IMR-90 (cell line): ENCODE results near the gene C16orf96. TPM values are rescaled to one million over a fixed set of nuclear protein-coding genes. Genes with fewer than 3 reads are reported as not detected.

ENCODE experiments used
- ATAC-seq: fragments of 200-7000 bp; cut with Tn5 transposase; 2 replicates; pipeline ENCODE4 v1.9.1; 2020; ENCODE audit warnings: low read depth, mild to moderate bottlenecking, moderate library complexity
- BruUV-seq: library from RNA; stranded (reverse); fragments of 400-500 nt; replicated peaks from 2 replicates; lab custom pipeline; 2021; lab: Mats Ljungman, UMichigan
- CTCF ChIA-PET: fragments of 300-600 bp; formaldehyde crosslinking; extraction: SDS; loops from one replicate; lab custom pipeline; 2021; ENCODE audit warnings: antibody characterized with exemption; lab: Yijun Ruan, JAX
- POLR2A ChIA-PET: fragments of 300-600 bp; sonication (Branson Sonifier 250); formaldehyde crosslinking; loops from one replicate; lab custom pipeline; 2022; ENCODE audit warnings: antibody characterized with exemption; ENCODE audit not compliant: unreplicated experiment; lab: Charles Lee
- DNase-seq: peaks from one replicate; pipeline ENCODE4 v3.0.0; 2013
- H2AFZ ChIP-seq: replicated peaks from 2 replicates; pipeline ENCODE3; 2013; ENCODE audit warnings: low read length, mild to moderate bottlenecking; ENCODE audit not compliant: poor library complexity
- H2AK5ac ChIP-seq: 2 replicates; pipeline ENCODE4 v1.6.1; 2013; ENCODE audit warnings: low read depth, low read length, inconsistent platforms
- H2AK9ac ChIP-seq: replicated peaks from 2 replicates; pipeline ENCODE3; 2013; ENCODE audit warnings: mild to moderate bottlenecking, low read depth, low read length, moderate library complexity; ENCODE audit not compliant: poor library complexity
- H2BK120ac ChIP-seq: 2 replicates; pipeline ENCODE4 v1.6.1; 2013; ENCODE audit warnings: low read depth, low read length, inconsistent platforms
- H2BK15ac ChIP-seq: 3 replicates; pipeline ENCODE4 v1.6.1; 2013; ENCODE audit warnings: low read depth, low read length, inconsistent platforms
- H2BK20ac ChIP-seq: 2 replicates; pipeline ENCODE4 v1.6.1; 2013; ENCODE audit warnings: low read depth, mild to moderate bottlenecking, inconsistent platforms, low read length, moderate library complexity
- H2BK5ac ChIP-seq: 2 replicates; pipeline ENCODE4 v1.6.1; 2013; ENCODE audit warnings: mild to moderate bottlenecking, low read depth, low read length, inconsistent platforms; ENCODE audit not compliant: poor library complexity, severe bottlenecking
- H3K14ac ChIP-seq: replicated peaks from 2 replicates; pipeline ENCODE4 v1.6.1; 2013; ENCODE audit warnings: low read depth, low read length, inconsistent platforms
- H3K18ac ChIP-seq: 2 replicates; pipeline ENCODE4 v1.6.1; 2013; ENCODE audit warnings: low read depth, low read length, control low read depth
- H3K23ac ChIP-seq: 2 replicates; pipeline ENCODE4 v1.6.1; 2013; ENCODE audit warnings: low read depth, low read length, inconsistent platforms
- H3K27ac ChIP-seq: 2 replicates; pipeline ENCODE4 v1.5.1; 2013; ENCODE audit warnings: mild to moderate bottlenecking, control low read depth, low read length; ENCODE audit not compliant: insufficient read depth
- H3K27me3 ChIP-seq: 2 replicates; pipeline ENCODE4 v1.6.1; 2013; ENCODE audit warnings: low read length; ENCODE audit not compliant: control insufficient read depth, insufficient read depth
- H3K36me3 ChIP-seq: 2 replicates; pipeline ENCODE4 v1.6.1; 2013; ENCODE audit warnings: low read length, mixed read lengths; ENCODE audit not compliant: control insufficient read depth, insufficient read depth
- H3K4ac ChIP-seq: 2 replicates; pipeline ENCODE4 v1.6.1; 2013; ENCODE audit warnings: low read depth, low read length, inconsistent platforms
- H3K4me1 ChIP-seq: 2 replicates; pipeline ENCODE4 v1.6.1; 2013; ENCODE audit warnings: low read length, mixed read lengths; ENCODE audit not compliant: control insufficient read depth, insufficient read depth
- H3K4me2 ChIP-seq: 2 replicates; pipeline ENCODE4 v1.6.1; 2013; ENCODE audit warnings: low read depth, mild to moderate bottlenecking, control low read depth, low read length, moderate library complexity
- H3K4me3 ChIP-seq: 2 replicates; pipeline ENCODE4 v1.5.1; 2013; ENCODE audit warnings: low read depth, mild to moderate bottlenecking, control low read depth, low read length, moderate library complexity; ENCODE audit not compliant: insufficient read depth
- H3K56ac ChIP-seq: 2 replicates; pipeline ENCODE4 v1.6.1; 2013; ENCODE audit warnings: low read length, inconsistent platforms; ENCODE audit not compliant: insufficient read depth; ENCODE audit errors: extremely low read depth
- H3K79me1 ChIP-seq, 2 experiments: 2 replicates each; pipeline ENCODE4 v1.6.1; 2013; ENCODE audit warnings: low read length in 2 of 2, inconsistent platforms in 1 of 2, low read depth in 1 of 2
- H3K9ac ChIP-seq: 2 replicates; pipeline ENCODE4 v1.6.1; 2013; ENCODE audit warnings: low read depth, low read length, control low read depth
- H3K9me1 ChIP-seq: 2 replicates; pipeline ENCODE4 v1.6.1; 2013; ENCODE audit warnings: low read length, inconsistent platforms; ENCODE audit not compliant: insufficient read depth
- H3K9me3 ChIP-seq: 2 replicates; pipeline ENCODE4 v1.6.1; 2013; ENCODE audit warnings: low read length; ENCODE audit not compliant: control insufficient read depth, insufficient read depth
- H4K20me1 ChIP-seq: 2 replicates; pipeline ENCODE4 v1.6.1; 2013; ENCODE audit warnings: low read length, inconsistent platforms; ENCODE audit not compliant: insufficient read depth
- H4K5ac ChIP-seq: 2 replicates; pipeline ENCODE4 v1.6.1; 2013; ENCODE audit warnings: mild to moderate bottlenecking, low read depth, low read length, control low read depth
- H4K8ac ChIP-seq, 2 experiments: 2 replicates each; pipeline ENCODE4 v1.6.1; 2013; ENCODE audit warnings: low read depth in 2 of 2, low read length in 2 of 2, control low read depth in 1 of 2, inconsistent platforms in 1 of 2
- H4K91ac ChIP-seq: 2 replicates; pipeline ENCODE4 v1.6.1; 2013; ENCODE audit warnings: low read depth, low read length, inconsistent platforms; ENCODE audit not compliant: insufficient read depth
- CEBPB ChIP-seq: IDR thresholded peaks from 2 replicates; pipeline ENCODE4 v1.6.1; 2012; ENCODE audit warnings: low read depth, low read length, improper control_type of control experiment
- CTCF ChIP-seq: conservative IDR thresholded peaks from 2 replicates; pipeline ENCODE4 v1.5.1; 2012; ENCODE audit warnings: mild to moderate bottlenecking, low read depth, low read length, improper control_type of control experiment
- FOS ChIP-seq: fragments of 150-350 bp; IDR thresholded peaks from 2 replicates; pipeline ENCODE4 v1.6.1; 2016; ENCODE audit warnings: low read depth, low read length
- MAZ ChIP-seq: IDR thresholded peaks from 2 replicates; pipeline ENCODE4 v1.6.1; 2012; ENCODE audit warnings: low read depth, mild to moderate bottlenecking, low read length, improper control_type of control experiment, moderate library complexity, borderline replicate concordance
- MXI1 ChIP-seq: IDR thresholded peaks from 2 replicates; pipeline ENCODE4 v1.6.1; 2012; ENCODE audit warnings: low read depth, mild to moderate bottlenecking, low read length, moderate library complexity, borderline replicate concordance
- NFE2L2 ChIP-seq: fragments of 150-350 bp; IDR thresholded peaks from 2 replicates; pipeline ENCODE4 v1.6.1; 2016; ENCODE audit warnings: low read depth, mild to moderate bottlenecking, low read length
- POLR2A ChIP-seq: IDR thresholded peaks from 2 replicates; pipeline ENCODE4 v1.6.1; 2012; ENCODE audit warnings: mild to moderate bottlenecking, low read depth, low read length
- RAD21 ChIP-seq: IDR thresholded peaks from 2 replicates; pipeline ENCODE4 v1.6.1; 2012; ENCODE audit warnings: low read length, improper control_type of control experiment
- RFX5 ChIP-seq: IDR thresholded peaks from 2 replicates; pipeline ENCODE4 v1.8.0; 2012; ENCODE audit warnings: low read depth, mild to moderate bottlenecking, low read length, moderate library complexity
- SMC3 ChIP-seq: fragments of 150-350 bp; IDR thresholded peaks from 2 replicates; pipeline ENCODE4 v1.6.1; 2016; ENCODE audit warnings: low read depth, mild to moderate bottlenecking, antibody characterized with exemption, low read length, moderate library complexity
- USF2 ChIP-seq: fragments of 150-350 bp; IDR thresholded peaks from 2 replicates; pipeline ENCODE4 v1.6.1; 2017; ENCODE audit warnings: mild to moderate bottlenecking, antibody characterized with exemption, low read length, low read depth
- WGBS, 2 experiments: methylation state at CpG; one replicate each; pipeline versions ENCODE4 v1.1.5 to v1.1.7; 2013; ENCODE audit warnings: missing lambda C conversion rate in 2 of 2; ENCODE audit not compliant: insufficient read length in 1 of 2; ENCODE audit errors: extremely low coverage in 2 of 2; 5-methylcytosine and 5-hydroxymethylcytosine counted together
- dilution Hi-C: fragments of 300-500 bp; cut with HindIII; formaldehyde crosslinking; loops from one replicate; pipeline ENCODE4 v1.14.3; 2018; ENCODE audit warnings: low sequenced_read_pairs; ENCODE audit not compliant: unreplicated experiment
- in situ Hi-C: fragments of 300-500 bp; cut with MboI; formaldehyde crosslinking; loops from 3 replicates; pipeline ENCODE4 v1.14.3; 2019; ENCODE audit warnings: low sequenced_read_pairs, inconsistent platforms, mixed read lengths
- intact Hi-C: fragments of 100-400 bp; cut with micrococcal nuclease; formaldehyde crosslinking; loops from 2 replicates; pipeline ENCODE4 v1.10.0; 2022
- polyA plus RNA-seq, 3 experiments: library from polyadenylated mRNA; depleted of rRNA; stranded (reverse); fragments of >200 nt; gene quantifications; 2 replicates each; pipeline ENCODE4 v1.2.3, GENCODE V29; 2012; ENCODE audit warnings: low replicate concordance in 1 of 3
- total RNA-seq: library from RNA; depleted of rRNA; stranded (reverse); fragments of >200 nt; gene quantifications from 2 replicates; pipeline ENCODE4 v1.2.3, GENCODE V29; 2012

Gene C16orf96
- total and polyA plus RNA-seq, 2 of the 4 experiments (the other 2 are of a cell fraction) = not detected

GRCh38 chr16:4544473-4544872 lies 11.7 kb upstream of the C16orf96 start:
- no peak overlapping the region for H4K91ac ChIP-seq
- no peaks in the 10 kb centered on the region for H3K4me1 ChIP-seq
- no peak overlapping the region for H3K4me3 ChIP-seq
- H4K20me1 ChIP-seq = no peaks in the 10 kb centered on the region
- no TSS peak for BruUV-seq
- no peak overlapping the region for H2BK5ac ChIP-seq
- peaks cover 18% of the 10 kb centered on the region for H3K27me3 ChIP-seq
- in situ Hi-C loops = no loop called here
- H3K4ac ChIP-seq = no peak overlapping the region
- intact Hi-C loops = loop anchor here (10.0 kb wide), 1 partner anchor 130 kb away; the partner anchor contains the start of gene CORO7
- H3K27ac ChIP-seq = no peak overlapping the region
- no peak overlapping the region for H2AK9ac ChIP-seq
- no peak overlapping the region for H2BK20ac ChIP-seq
- H3K9me3 ChIP-seq = peaks cover 6% of the 10 kb centered on the region; the same call in 1 of the 2 replicates
- H3K4me2 ChIP-seq = no peak overlapping the region
- DNase-seq = no peak
- no peak overlapping the region for H3K56ac ChIP-seq
- H4K8ac ChIP-seq = no peak overlapping the region
- CTCF ChIA-PET = no interaction called here
- no peak for ATAC-seq
- H3K23ac ChIP-seq = no peak overlapping the region
- no peak overlapping the region for H3K18ac ChIP-seq
- no peaks in the 10 kb centered on the region for H3K79me1 ChIP-seq
- no peak overlapping the region for H4K5ac ChIP-seq
- no peak overlapping the region for H2AK5ac ChIP-seq
- WGBS, 2 experiments = 60% methylated on average over 1 of the region's 8 CpGs; no CpG with 5 or more reads in 1 of the 2 experiments
- no peak overlapping the region for H3K14ac ChIP-seq
- dilution Hi-C loops = no loop called here
- H2AFZ ChIP-seq = no peak overlapping the region
- no peak overlapping the region for H2BK120ac ChIP-seq
- H3K9ac ChIP-seq = no peak overlapping the region
- no peak for TF ChIP-seq CTCF
- TF ChIP-seq USF2 = no peak
- TF ChIP-seq FOS = no peak
- TF ChIP-seq RFX5 = no peak
- no peak for TF ChIP-seq NFE2L2
- TF ChIP-seq RAD21 = no peak
- no peak for TF ChIP-seq POLR2A
- TF ChIP-seq MXI1 = no peak
- no peak for TF ChIP-seq MAZ
- no peak for TF ChIP-seq CEBPB
- no peak for TF ChIP-seq SMC3
- no peaks in the 10 kb centered on the region for H3K9me1 ChIP-seq
- no peaks in the 10 kb centered on the region for H3K36me3 ChIP-seq
- H2BK15ac ChIP-seq = no peak overlapping the region
- POLR2A ChIA-PET = no interaction called here
